Mammary epithelial cell (primary cell): Measurements from ENCODE around the gene SCGB1C1.

Source experiments
- EZH2 ChIP-seq: IDR thresholded peaks from 2 replicates; pipeline ENCODE4 v1.6.1; 2012; ENCODE audit warnings: low read length, inconsistent platforms, borderline replicate concordance
- TF ChIP-seq, protein P1 (sequence below), 2 donors: IDR thresholded peaks in 1 of 2; conservative IDR thresholded peaks in 1 of 2; 2 replicates each; pipeline ENCODE4 v1.5.1; 2011 to 2012; ENCODE audit warnings: inconsistent platforms in 2 of 2, low read length in 2 of 2, mild to moderate bottlenecking in 2 of 2, control low read depth in 1 of 2, low read depth in 1 of 2; ENCODE audit not compliant: insufficient read depth in 1 of 2; ENCODE audit errors: extremely low read depth in 1 of 2

DNA sequence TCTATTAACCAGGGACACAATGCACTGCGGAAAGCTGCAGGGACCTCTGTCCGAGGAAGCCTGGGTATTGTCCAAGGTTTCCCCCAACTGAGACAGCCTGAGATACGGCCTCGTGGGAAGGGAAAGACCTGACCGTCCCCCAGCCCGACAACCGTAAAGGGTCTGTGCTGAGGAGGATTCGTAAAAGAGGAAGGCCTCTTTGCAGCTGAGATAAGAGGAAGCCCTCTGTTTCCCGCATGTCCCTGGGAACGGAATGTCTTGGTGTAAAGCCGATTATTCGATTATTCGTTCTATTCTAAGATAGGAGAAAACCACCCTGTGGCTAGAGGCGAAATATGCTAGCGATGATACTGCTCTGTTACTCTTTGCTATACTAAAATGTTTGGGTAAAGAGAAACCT lies 9.1 kb downstream of the SCGB1C1 start:
- TF ChIP-seq, protein P1, sequence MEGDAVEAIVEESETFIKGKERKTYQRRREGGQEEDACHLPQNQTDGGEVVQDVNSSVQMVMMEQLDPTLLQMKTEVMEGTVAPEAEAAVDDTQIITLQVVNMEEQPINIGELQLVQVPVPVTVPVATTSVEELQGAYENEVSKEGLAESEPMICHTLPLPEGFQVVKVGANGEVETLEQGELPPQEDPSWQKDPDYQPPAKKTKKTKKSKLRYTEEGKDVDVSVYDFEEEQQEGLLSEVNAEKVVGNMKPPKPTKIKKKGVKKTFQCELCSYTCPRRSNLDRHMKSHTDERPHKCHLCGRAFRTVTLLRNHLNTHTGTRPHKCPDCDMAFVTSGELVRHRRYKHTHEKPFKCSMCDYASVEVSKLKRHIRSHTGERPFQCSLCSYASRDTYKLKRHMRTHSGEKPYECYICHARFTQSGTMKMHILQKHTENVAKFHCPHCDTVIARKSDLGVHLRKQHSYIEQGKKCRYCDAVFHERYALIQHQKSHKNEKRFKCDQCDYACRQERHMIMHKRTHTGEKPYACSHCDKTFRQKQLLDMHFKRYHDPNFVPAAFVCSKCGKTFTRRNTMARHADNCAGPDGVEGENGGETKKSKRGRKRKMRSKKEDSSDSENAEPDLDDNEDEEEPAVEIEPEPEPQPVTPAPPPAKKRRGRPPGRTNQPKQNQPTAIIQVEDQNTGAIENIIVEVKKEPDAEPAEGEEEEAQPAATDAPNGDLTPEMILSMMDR (conservative IDR thresholded peaks at IDR 0.05 in 1 of 2, IDR thresholded peaks at IDR 0.05 in 1 of 2; ENCODE audit: extremely low read depth in 1 of 2, insufficient read depth in 1 of 2, low read depth in 1 of 2, low read length in 2 of 2): no peak
- no peak for TF ChIP-seq EZH2
